ENCODE measurements around the gene PLAC9.

PLAC9 gene

GRCh38 chr10:80167471-80168161 is 35.1 kb downstream of the PLAC9 start:
- Histone ChIP-seq H3K4me3 (peak overlapping the region; percentile 22), H3K27ac (peak overlapping the region; percentile 55 to 91)
- DNase-seq (ENCODE audit: low spot score) = no peak
- no peak for TF ChIP-seq CTCF (IDR thresholded peaks at IDR 0.05)

- Histone ChIP-seq H3K4me3 (peak overlapping the region; percentile 14), H3K27ac (peak overlapping the region; percentile 55 to 91)
- peak; percentile 89 for DNase-seq (ENCODE audit: low spot score)
- no peak for TF ChIP-seq CTCF (IDR thresholded peaks at IDR 0.05)
Measured at GRCh38 chr10:80168162-80168511, 35.6 kb downstream of the PLAC9 start.

GRCh38 chr10:80168679-80169380 is 36.3 kb downstream of the PLAC9 start:
- H3K4me3 ChIP-seq = no peak overlapping the region
- TF ChIP-seq CTCF (IDR thresholded peaks at IDR 0.05) = no peak
- peak overlapping the region; percentile 55 to 91 for H3K27ac ChIP-seq
- no peak for DNase-seq (ENCODE audit: low spot score)

GRCh38 chr10:80170026-80170425 is 37.5 kb downstream of the PLAC9 start:
- Histone ChIP-seq H3K4me3 (no peak overlapping the region), H3K27ac (peak overlapping the region in 1 of 2 donors; percentile 91)
- no peak for TF ChIP-seq CTCF (IDR thresholded peaks at IDR 0.05)
- no peak for DNase-seq (ENCODE audit: low spot score)

- peak overlapping the region in 1 of 2 donors; percentile 33 for H3K27ac ChIP-seq
- DNase-seq (ENCODE audit: low spot score) = no peak
Measured at GRCh38 chr10:80170641-80171040, 38.1 kb downstream of the PLAC9 start.

GRCh38 chr10:80171248-80171660 is 38.7 kb downstream of the PLAC9 start:
- Histone ChIP-seq H3K27ac (peak overlapping the region in 1 of 2 donors; percentile 33), H3K4me3 (no peak overlapping the region)
- TF ChIP-seq CTCF (IDR thresholded peaks at IDR 0.05) = no peak
- no peak for DNase-seq (ENCODE audit: low spot score)

More at GRCh38 chr10:80170641-80171040, 38.1 kb downstream of the PLAC9 start:
- TF ChIP-seq CTCF (IDR thresholded peaks at IDR 0.05) = no peak
- no peak overlapping the region for H3K4me3 ChIP-seq

- Histone ChIP-seq H3K27ac (peak overlapping the region in 1 of 2 donors; percentile 31), H3K4me3 (no peak overlapping the region)
- TF ChIP-seq CTCF (IDR thresholded peaks at IDR 0.05) = no peak
- no peak for DNase-seq (ENCODE audit: low spot score)
Measured at GRCh38 chr10:80172896-80173295, 40.4 kb downstream of the PLAC9 start.
